Tibial artery (tissue), 4 donors: Measurements from ENCODE around the gene LIME1.

Source experiments
- DNase-seq, 2 donors: peaks; one replicate each; pipeline ENCODE4 v3.0.0-alpha.2; 2019
- H3K27ac ChIP-seq, 2 donors: fragments of 200-600 bp; sonication (generic) in 1 of 2; 1 replicate in 1 of 2; 2 replicates in 1 of 2; pipeline ENCODE4 v1.5.1; 2018 to 2019; ENCODE audit warnings: mild to moderate bottlenecking in 1 of 2
- H3K27me3 ChIP-seq, 2 donors: fragments of 200-600 bp; sonication (generic) in 1 of 2; one replicate each; pipeline versions ENCODE4 v1.5.1 to v1.6.0; 2016 to 2019
- H3K36me3 ChIP-seq, 3 donors: fragments of 200-600 bp; sonication (generic) in 2 of 3; one replicate each; pipeline ENCODE4 v1.5.1; 2016 to 2019; ENCODE audit warnings: mild to moderate bottlenecking in 2 of 3
- H3K4me1 ChIP-seq, 4 donors: fragments of 200-600 bp; sonication (generic) in 2 of 4; 1 replicate in 3 of 4; 2 replicates in 1 of 4; pipeline ENCODE4 v1.5.1; 2016 to 2019
- H3K4me3 ChIP-seq, 2 donors: fragments of 200-600 bp; sonication (generic) in 1 of 2; 1 replicate in 1 of 2; 2 replicates in 1 of 2; pipeline ENCODE4 v1.5.1; 2018 to 2019; ENCODE audit warnings: mild to moderate bottlenecking in 2 of 2
- H3K9me3 ChIP-seq, 3 donors: fragments of 200-600 bp; sonication (generic) in 1 of 3; one replicate each; pipeline ENCODE4 v1.5.1; 2016 to 2019
- intact Hi-C: fragments of 100-400 bp; cut with DNase I; formaldehyde crosslinking; loops from one replicate; pipeline ENCODE4 v1.15.0; 2023; ENCODE audit warnings: low total_unique reads
- TF ChIP-seq, protein P1 (sequence below), 2 experiments: fragments of 200-600 bp in 1 of 2; fragments of 450-650 bp in 1 of 2; IDR thresholded peaks; one replicate each; pipeline ENCODE4 v1.5.1; 2017 to 2019; ENCODE audit warnings: antibody characterized with exemption in 2 of 2, mild to moderate bottlenecking in 1 of 2, moderate library complexity in 1 of 2

Gene LIME1

DNA sequence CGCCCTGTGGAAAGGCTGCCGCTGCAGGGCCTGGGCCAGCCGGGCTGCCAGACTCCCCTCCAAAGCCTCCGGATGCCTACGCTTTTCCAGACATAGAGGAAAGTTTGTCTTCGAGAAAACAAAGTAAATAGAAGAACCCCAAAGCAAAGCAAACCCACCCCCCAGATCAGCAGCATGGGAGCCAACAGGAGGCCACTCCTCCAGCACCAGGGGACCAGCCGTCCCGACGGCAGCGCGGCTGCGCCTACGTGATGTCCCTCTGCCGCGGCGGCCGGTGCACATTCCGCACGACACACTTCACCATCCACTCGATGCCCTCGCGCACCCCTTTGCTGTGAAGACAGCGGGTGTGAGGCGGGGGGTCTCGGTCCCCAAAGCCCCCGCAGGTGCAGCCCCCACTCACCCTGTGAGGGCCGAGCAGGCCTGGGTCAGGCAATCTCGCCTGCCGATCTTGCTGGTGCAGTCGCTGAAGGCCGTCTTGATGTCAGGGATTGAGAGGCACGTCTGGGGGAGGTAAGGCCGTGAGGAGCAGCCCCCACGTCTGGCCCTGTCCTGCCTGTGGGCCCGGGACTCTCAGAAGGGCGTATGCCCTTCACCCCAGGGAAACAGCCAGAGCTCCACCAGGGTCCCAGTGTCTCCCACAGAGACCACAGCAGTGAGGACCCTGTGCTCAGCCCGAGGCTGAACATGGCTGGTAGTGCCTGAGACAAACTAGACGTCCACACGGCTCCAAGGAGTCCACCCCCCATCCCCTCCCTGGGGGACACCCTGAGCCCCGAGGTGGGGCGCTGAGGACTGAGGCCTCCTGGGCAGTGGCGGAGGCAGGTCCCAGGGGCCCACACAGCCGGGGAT lies 36.0 kb upstream of the LIME1 start:
- TF ChIP-seq, protein P1, sequence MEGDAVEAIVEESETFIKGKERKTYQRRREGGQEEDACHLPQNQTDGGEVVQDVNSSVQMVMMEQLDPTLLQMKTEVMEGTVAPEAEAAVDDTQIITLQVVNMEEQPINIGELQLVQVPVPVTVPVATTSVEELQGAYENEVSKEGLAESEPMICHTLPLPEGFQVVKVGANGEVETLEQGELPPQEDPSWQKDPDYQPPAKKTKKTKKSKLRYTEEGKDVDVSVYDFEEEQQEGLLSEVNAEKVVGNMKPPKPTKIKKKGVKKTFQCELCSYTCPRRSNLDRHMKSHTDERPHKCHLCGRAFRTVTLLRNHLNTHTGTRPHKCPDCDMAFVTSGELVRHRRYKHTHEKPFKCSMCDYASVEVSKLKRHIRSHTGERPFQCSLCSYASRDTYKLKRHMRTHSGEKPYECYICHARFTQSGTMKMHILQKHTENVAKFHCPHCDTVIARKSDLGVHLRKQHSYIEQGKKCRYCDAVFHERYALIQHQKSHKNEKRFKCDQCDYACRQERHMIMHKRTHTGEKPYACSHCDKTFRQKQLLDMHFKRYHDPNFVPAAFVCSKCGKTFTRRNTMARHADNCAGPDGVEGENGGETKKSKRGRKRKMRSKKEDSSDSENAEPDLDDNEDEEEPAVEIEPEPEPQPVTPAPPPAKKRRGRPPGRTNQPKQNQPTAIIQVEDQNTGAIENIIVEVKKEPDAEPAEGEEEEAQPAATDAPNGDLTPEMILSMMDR (IDR thresholded peaks at IDR 0.05) = no peak
- H3K9me3 ChIP-seq = no peaks in the 10 kb centered on the region
- DNase-seq = peak in 1 of 2 donors; percentile 64

DNA sequence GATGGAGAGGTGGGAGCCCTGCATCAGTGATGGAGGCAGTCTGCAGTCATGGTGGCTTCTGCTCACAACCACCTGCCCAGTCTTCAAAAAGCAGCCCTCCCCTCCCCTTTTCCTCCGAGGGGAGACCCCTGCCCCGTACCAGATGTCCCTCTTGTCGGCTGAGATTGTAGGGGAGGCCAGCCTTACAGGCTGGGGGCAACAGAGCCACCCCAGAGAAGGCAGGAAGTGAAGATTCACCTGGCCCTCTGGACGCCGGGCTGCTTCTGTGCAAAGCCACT lies 35.5 kb upstream of the LIME1 start:
- TF ChIP-seq, protein P1 (IDR thresholded peaks at IDR 0.05) = no peak
- Histone ChIP-seq H3K36me3 (peaks cover 11 to 56% (median 46%) of the 10 kb centered on the region in 3 donors), H3K9me3 (no peaks in the 10 kb centered on the region), H3K4me3 (no peak overlapping the region), H3K4me1 (peaks cover 0 to 43% (median 35%) of the 10 kb centered on the region in 4 donors), H3K27ac (no peak overlapping the region), H3K27me3 (no peaks in the 10 kb centered on the region)
- no peak for DNase-seq
- intact Hi-C loops = no loop called here

More for the DNA sequence above, 36.0 kb upstream of the LIME1 start:
- H3K4me1 ChIP-seq = peaks cover 0 to 41% (median 34%) of the 10 kb centered on the region in 4 donors
- H3K27me3 ChIP-seq = no peaks in the 10 kb centered on the region
- no peak overlapping the region for H3K27ac ChIP-seq
- no peak overlapping the region for H3K4me3 ChIP-seq
- intact Hi-C loops = no loop called here
- peaks cover 5 to 52% (median 46%) of the 10 kb centered on the region in 3 donors for H3K36me3 ChIP-seq

DNA sequence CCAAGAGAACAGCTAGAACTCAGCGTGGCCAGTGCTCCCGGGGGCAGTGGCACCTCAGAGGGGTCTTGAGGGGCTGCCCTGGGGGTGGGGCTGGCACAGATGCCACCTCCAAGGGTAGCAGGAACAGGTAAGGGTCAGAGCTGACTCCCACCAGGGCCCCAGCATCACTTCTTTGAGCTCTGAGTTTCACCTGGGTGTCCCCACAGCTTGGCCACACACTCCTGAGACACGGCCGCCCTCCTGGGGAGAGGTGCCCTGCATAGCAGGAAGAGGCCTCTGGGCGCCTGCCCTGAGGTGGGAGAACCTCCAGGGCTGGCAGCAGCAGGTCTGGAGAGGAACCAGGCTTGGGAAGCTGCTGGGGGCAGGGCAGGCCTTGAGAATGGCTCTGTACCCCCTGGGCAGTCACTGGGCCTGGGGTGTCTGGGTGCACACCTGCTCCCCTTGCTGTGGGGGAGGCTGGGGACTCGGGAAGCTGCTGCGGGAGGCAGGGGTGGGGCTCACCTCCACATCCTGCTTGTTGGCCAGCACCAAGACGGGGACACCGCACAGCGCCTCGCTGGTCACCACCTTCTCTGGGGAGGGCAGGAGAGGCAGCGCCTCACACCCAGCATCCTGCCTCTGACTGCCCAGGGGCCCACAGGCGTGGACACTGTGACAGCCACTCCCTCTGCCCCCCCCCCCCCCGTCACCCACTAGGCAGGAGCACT lies 35.0 kb upstream of the LIME1 start:
- no peak overlapping the region for H3K27ac ChIP-seq
- DNase-seq = peak in 1 of 2 donors; percentile 62
- intact Hi-C loops = no loop called here

DNA sequence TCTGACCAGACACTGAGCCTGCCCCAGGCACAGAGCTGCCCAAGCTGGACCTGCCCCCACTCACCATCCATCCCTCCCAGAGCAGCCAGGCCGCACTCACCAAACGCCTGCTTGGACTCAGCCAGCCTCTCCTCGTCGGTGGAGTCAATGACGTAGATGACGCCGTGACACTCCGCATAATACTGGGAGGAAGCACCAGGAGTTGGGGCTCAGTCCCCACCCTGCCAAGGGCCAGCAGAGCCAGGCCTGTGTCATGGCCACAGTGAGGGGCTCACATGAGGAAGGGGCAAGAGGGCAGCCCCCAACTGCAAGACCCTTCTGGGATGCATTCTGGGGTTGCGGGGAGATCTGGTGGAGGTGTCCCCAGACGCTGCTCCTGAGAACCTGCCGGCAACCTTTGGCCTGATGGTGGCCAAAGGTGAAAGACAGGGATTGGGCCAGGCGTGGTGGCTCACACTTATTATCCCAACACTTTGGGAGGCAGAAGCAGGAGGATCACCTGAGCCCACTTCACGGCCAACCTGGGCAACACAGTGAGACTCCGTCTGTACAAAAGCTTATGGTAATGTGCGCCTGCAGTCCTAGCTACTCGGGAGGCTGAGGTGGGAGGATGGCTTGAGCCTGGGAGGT lies 34.3 kb upstream of the LIME1 start:
- peak in 1 of 2 donors; percentile 59 for DNase-seq
- no peak overlapping the region for H3K27ac ChIP-seq
- intact Hi-C loops = no loop called here

More for the DNA sequence above, 35.0 kb upstream of the LIME1 start:
- Histone ChIP-seq H3K4me1 (peaks cover 0 to 43% (median 37%) of the 10 kb centered on the region in 4 donors), H3K27me3 (no peaks in the 10 kb centered on the region), H3K4me3 (no peak overlapping the region), H3K36me3 (peaks cover 11 to 60% (median 50%) of the 10 kb centered on the region in 3 donors), H3K9me3 (no peaks in the 10 kb centered on the region)
- TF ChIP-seq, protein P1 (IDR thresholded peaks at IDR 0.05) = no peak

More for the DNA sequence above, 34.3 kb upstream of the LIME1 start:
- Histone ChIP-seq H3K27me3 (no peaks in the 10 kb centered on the region), H3K4me3 (no peak overlapping the region), H3K9me3 (no peaks in the 10 kb centered on the region), H3K4me1 (peaks cover 0 to 43% (median 36%) of the 10 kb centered on the region in 4 donors), H3K36me3 (peaks cover 11 to 60% (median 50%) of the 10 kb centered on the region in 3 donors)
- TF ChIP-seq, protein P1 (IDR thresholded peaks at IDR 0.05) = no peak
